HG02981 (cell line): ENCODE data around the gene POLR2H.

ENCODE experiments used
- ATAC-seq: cut with Tn5 transposase; IDR thresholded peaks from one replicate; pipeline ENCODE4 v1.9.1; 2021; ENCODE audit warnings: mild to moderate bottlenecking, moderate library complexity; ENCODE audit not compliant: unreplicated experiment

POLR2H gene

DNA sequence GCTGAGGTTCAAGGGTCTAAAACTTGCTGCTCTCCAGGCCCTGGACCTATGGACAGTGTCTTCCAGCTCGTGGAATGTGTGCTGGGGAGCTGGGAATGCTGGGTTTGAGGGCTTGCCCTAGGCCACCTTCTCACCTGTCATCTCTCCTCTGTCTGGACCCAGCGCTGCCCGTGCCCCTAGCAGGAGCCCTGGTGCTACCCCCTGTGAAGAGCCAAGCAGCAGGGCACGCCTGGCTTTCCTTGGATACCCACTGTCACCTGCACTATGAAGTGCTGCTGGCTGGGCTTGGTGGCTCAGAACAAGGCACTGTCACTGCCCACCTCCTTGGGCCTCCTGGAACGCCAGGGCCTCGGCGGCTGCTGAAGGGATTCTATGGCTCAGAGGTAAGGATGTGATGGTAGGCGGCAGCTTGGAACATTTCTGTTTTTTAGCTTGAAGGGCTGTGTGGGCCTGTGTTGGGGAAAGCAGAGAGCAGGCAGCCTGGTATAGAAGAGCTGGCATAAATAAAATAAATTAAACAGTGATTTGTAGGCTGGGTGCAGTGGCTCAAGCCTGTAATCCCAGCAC lies 23.4 kb downstream of the POLR2H start:
- ATAC-seq = no peak

DNA sequence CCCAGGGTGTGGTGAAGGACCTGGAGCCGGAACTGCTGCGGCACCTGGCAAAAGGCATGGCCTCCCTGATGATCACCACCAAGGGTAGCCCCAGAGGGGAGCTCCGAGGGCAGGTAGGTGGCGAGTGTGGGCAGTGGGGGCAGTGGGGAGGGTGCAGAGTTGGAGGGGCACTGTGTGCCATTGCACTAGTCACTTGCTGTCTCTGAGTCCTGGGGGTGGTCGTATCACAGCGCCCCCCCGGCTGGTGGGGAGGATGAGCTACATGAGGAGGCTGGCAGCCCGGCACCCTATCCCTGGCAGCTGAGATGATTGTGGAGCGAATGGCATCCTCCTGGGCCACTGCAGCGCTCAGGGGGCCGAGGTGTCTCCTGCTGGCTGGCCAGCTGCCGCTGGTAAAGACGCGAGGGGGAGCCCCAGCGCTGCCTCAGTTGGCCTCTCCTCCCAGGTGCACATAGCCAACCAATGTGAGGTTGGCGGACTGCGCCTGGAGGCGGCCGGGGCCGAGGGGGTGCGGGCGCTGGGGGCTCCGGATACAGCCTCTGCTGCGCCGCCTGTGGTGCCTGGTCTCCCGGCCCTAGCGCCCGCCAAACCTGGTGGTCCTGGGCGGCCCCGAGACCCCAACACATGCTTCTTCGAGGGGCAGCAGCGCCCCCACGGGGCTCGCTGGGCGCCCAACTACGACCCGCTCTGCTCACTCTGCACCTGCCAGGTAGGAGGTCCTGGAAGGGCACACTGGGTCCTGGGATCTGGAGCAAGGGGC lies 24.7 kb downstream of the POLR2H start:
- no peak for ATAC-seq

DNA sequence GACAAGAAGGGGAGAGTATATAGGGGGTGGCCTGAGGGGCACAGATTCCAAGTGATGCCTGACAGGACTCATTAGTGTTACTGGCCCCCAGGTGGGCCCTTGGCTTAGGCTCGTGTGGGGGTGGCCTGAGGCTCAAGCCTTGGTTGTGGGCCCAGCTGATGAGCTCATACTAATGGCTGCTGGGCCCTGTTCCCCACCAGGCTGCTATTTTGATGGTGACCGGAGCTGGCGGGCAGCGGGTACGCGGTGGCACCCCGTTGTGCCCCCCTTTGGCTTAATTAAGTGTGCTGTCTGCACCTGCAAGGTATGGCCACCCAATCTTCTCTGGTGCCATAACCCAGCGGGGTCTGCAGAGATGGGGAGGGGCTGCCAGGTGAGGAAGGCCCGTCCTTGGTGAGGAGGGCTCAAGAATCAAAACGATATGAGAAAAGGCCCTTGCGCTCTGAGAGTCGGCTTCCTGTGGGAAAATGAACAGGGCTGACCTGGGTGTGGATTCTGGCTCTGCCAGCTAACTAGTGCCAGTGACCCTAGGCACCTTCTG lies 25.7 kb downstream of the POLR2H start:
- ATAC-seq = no peak

DNA sequence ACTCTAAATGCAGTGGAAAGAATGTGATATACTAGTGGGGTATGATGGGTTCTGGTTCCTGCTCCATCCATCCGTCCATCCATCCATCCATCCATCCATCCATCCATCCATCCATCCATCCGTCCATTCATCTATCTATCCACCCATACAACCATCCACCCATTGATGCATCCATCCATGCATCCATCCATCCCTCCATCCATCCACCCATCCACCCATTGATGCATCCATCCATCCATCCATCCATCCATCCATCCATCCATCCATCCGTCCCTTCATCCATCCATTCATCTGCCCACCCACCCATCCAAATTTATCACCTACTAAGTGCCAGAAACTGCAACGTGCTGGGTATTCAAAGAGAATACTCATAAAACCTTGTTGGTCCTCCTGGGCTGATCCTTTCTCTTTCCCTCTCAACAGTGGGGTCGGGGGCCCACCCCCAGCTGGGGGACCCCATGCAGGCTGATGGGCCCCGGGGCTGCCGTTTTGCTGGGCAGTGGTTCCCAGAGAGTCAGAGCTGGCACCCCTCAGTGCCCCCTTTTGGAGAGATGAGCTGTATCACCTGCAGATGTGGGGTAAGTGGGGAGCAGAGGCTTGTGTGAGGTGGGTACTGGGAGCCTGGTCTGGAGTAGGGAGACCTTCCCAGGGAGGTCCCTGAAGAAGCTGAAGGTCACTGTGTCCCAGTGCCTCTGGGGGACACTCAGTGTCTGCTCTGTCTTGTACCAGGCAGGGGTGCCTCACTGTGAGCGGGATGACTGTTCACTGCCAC lies 26.8 kb downstream of the POLR2H start:
- no peak for ATAC-seq

DNA sequence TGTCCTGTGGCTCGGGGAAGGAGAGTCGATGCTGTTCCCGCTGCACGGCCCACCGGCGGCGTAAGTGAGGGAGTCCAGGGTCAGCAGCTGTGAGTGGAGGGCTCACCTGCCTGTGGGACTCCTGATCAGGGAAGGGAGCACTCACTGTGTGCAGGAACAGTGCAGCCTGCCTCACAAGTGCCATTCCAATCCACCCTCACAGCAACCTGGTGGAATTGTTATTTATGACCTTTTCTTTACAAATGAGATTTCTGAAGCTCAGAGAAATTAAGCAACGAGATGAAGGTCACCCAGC lies 27.4 kb downstream of the POLR2H start:
- ATAC-seq = no peak

DNA sequence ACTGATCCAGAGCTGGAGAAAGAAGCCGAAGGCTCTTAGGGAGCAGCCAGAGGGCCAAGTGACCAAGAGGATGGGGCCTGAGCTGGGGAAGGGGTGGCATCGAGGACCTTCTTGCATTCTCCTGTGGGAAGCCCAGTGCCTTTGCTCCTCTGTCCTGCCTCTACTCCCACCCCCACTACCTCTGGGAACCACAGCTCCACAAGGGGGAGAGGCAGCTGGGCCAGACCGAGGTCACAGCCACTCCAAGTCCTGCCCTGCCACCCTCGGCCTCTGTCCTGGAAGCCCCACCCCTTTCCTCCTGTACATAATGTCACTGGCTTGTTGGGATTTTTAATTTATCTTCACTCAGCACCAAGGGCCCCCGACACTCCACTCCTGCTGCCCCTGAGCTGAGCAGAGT lies 27.9 kb downstream of the POLR2H start:
- ATAC-seq = no peak

DNA sequence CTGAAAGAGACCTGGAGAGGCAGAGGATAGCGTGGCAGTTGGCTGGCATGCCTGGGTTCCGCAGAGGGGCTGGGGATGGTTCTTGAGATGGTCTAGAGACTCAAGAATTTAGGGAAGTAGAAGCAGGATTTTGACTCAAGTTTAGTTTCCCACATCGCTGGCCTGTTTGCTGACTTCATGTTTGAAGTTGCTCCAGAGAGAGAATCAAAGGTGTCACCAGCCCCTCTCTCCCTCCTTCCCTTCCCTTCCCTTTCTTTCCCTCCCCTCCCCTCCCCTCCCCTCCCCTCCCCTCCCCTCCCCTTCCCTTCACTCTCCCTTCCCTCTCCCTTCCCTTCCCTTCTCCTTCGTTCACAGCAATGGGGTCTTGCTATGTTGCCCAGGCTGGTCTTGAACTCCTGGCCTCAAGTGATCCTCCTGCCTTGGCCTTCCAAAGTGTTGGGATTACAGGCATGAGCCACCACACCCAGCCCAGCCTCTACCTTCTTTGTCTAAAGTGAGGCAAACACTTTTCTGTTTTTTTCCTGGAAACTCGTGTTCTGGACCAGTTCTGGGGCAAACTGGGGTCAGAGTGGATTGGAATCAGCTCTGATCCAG lies 28.5 kb downstream of the POLR2H start:
- no peak for ATAC-seq

DNA sequence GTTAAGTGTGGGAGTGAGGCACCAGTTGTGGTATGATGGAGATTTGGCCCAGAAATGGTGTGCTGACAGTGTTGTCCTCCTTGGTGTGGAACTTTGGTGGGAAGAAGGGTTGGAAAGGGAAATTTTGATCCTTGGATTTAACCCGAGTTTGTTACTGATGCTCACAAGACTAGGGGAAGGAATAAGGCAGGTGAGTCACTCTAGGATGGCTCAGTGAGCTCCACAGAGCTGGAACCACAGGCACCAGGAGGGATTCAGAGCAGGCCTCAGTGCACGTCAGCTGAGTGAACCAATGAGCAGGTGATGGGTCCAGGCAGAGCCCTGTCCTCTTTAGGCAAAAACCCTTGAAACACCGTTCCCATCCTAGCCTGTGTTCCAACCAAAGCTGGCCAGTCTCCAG lies 29.8 kb downstream of the POLR2H start:
- no peak for ATAC-seq

DNA sequence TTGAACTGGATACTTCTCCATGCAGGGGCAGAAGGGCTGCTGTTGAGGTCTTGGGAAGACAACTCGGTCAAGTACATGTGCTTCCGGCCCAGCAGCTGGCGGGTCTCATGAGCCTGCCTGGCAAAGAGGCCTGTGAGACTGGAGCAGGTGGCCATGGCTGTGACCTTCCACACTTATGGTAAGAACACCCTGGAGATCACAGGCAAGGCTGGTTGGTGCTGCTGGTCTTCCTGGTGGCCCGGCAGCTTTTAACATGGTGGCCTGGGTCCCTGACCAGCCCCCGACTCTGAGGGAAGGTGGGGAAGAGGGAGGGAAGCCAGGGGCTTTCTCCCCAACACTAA lies 33.8 kb downstream of the POLR2H start:
- ATAC-seq = no peak

DNA sequence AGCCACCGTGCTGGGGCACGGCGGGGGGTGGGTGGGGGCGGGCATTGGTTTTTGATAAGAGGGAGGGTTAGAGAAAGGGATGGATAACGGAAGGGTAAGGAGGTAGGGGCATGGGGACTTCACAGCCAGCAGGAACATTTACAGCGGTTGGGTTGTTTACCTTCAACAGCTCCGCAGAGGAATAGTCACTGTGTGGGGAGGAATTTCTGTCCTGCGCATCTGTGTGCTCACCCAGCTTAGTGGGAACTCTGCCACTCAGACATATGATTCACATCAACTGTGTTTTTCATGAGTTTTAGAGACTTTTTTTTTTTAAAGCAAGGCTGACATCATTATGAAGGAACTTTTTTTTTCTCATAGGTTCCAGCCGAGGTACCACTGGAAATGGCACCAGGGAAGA lies 37.9 kb downstream of the POLR2H start:
- no peak for ATAC-seq

DNA sequence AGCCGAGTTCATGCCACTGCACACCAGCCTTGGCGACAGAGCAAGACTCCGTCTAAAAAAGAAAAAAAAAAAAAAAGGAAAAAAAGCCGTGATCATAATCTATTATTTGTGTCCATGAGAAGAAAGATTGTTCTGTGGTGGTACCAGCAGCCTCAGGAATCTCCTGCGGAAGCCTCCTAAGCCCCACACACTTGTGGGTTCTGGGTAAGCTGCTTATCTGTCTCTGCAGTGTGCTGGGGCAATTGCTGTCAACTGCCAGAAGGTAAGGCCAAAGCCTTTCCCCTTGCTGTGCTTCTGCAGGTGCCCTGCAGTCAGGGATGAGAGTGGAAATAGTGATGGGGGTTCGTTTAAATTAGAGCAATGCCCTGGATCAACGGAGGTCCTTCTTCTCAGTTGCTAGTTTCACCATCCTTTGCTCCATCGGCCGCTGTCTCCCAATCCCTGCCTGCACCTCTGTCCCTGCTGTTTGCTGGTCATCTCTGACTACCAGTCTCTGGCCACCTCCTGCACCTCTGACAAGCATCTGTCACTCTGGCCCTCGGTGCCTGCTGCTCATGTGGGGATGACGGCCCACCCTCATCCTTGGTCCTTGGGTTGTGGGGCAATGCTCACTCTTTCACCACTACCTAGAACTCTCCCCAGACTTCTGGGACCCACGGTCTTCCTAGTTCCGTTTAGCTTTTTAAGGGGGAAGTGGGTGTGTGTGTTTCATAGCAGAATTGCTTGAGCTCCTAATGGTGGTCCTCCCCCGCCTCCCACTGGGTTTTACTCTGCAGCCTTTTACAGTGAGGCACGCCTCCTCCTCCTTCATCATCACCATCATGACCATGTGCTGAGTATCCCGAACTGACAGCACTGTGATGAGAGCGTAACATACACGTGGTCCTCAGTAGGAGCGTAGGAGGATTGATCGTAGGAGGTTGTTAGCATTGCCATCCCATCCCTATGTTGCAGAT lies 43.8 kb downstream of the POLR2H start:
- no peak for ATAC-seq

DNA sequence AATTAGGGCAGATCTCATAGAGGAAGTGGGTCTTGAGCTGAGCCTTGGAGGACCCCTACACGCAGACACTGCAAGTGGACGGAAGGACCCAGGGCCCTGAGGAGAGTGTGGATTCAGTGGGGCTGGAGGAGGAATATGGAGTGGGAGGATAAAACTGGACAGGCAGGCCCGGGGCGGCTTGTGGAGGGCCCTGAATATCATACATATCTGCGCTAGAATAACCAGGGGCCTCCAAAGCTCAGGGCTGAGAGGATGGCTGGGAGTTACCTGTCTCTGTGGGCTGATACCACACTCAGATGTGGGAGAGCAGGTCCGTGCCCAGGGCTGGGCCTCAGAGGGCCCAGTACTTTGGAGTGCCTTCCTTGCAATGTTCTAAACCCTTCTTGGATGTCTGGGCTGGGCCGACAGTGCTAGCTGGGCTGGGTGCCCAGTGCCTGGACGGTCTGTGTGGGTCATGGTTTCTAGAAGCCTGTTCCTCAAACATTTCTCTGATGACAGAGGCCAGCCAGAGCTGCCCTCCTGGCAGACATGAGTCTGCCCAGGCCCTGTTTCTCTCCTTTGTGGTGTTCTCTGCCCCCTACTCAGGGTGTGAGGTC lies 47.9 kb downstream of the POLR2H start:
- ATAC-seq = no peak

DNA sequence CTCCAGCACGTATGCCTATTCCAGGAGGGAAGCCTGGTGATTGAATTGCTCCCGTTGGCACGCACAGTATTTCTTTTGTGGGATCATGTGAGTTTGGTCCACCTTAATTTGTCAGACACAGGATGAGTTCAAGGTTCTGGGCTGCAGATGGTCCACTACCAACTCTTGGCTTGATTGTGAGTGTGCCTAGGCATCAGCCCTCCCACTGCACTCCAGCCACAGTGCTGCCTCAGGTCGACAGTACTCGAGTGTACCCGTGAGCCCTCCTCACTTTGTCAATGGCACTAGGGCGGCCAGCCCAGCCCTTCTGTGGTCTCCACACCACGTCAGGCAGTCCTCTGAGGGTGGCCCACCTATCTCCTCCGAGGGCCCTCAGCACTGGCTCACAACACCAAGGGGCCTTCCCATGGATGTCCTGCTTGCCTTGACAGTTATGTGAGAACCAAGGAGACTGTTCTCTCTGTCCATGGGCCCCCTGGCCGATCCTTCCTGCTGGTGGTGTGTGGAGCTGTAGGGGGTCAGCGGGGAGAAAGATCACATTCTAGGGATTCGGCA lies 48.5 kb downstream of the POLR2H start:
- no peak for ATAC-seq

DNA sequence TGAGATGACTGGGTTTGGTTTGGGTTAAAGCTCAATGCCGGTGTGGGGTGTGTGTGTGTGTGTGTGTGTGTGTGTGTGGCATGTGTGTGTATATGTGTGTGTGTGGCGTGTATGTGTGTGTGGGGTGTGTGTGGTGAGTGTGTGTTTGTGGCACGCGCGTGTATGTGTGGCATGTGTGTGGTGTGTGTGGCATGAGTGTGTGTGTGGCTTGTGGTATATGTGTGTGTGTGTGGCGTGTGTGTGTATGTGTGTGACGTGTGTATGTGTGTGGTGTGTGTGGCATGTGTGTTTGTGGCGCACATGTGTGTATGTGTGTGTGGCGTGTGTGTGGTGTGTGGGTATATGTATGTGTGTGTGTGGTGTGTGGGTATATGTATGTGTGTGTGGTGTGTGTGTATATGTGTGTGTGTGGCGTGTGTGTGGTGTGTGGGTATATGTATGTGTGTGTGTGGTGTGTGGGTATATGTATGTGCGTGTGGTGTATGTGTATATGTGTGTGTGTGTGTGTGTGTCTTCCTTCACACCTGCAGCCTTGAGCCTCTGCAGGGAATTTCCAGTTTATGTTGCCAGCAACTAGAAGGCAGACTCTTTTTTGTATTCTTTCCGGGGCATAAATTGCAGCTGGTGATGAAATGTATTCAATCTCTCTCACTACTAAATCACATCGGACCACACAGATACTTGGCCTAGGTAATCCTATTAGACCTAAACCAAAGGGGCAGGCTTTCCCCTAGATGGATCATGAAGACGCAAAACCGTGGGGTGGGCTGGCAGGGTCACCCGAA lies 53.1 kb downstream of the POLR2H start:
- ATAC-seq = no peak

DNA sequence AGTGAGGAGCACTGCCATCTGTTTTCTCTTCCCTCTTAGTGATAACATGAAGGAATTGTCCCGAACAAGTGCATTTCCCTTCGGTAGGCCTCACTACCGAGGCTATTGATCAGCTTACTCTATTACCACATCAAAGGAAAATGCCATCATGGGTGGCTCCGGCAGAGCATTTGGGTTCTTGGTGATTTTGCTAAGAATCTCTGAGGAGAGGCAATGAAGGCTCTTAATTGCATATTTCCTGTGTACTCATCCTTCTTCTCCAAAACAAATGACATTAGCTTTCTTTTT lies 53.6 kb downstream of the POLR2H start:
- ATAC-seq = no peak

DNA sequence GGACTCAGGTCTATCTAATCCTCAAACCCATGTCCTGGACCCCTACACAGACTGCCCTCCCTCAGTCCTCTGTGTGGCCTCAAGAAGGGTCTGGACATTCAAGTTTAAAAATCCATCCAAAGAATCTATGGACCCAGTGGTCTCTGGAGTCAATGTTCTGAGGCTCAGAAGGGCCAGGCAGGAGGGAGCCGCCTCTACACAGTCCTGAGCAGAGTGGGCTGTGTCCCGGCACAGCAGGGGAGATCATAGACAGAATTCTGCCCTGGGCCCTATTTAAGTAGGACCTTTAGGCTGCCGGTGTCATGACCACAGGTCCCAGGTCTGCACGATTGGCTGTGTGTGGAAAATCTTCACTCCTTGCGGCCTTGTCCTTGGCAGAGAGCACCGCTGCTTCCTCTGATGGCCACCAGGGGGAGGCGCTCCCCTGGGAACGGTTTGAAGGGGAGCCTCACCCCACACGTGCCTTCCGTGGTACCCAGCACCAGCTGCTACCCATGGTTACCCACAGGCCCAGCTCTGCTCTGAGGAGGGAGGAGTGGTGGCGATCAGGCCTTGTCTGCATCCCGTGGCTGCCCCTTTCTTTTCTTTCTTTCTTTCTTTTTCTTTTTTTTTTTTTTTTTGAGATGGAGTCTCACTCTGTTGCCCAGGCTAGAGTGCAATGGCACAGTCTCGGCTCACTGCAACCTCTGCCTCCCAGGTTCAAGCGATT lies 56.3 kb downstream of the POLR2H start:
- ATAC-seq = peak; percentile 91
